ENCODE data around the gene FTO.

Gene FTO

DNA sequence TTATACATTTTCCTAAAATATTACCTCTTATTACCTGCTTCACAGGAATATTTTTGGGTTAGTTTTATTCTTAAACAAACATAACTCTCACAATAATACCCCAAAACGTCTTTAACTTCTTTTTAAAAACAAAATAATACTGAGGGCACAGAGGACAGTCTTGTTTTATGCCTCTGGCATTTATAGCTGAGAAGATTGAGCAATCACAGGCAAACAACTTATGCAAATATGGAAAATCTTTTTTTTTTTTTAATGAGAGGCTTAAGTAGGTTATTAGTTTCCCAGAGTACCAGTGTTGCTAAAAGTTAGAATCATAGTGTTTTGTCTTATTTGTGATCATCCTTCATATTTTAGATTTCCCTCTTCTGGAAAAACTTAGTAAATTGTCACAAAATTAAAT, 195.0 kb downstream of the FTO start:
- TF ChIP-seq, protein P1, sequence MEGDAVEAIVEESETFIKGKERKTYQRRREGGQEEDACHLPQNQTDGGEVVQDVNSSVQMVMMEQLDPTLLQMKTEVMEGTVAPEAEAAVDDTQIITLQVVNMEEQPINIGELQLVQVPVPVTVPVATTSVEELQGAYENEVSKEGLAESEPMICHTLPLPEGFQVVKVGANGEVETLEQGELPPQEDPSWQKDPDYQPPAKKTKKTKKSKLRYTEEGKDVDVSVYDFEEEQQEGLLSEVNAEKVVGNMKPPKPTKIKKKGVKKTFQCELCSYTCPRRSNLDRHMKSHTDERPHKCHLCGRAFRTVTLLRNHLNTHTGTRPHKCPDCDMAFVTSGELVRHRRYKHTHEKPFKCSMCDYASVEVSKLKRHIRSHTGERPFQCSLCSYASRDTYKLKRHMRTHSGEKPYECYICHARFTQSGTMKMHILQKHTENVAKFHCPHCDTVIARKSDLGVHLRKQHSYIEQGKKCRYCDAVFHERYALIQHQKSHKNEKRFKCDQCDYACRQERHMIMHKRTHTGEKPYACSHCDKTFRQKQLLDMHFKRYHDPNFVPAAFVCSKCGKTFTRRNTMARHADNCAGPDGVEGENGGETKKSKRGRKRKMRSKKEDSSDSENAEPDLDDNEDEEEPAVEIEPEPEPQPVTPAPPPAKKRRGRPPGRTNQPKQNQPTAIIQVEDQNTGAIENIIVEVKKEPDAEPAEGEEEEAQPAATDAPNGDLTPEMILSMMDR (IDR thresholded peaks at IDR 0.05; ENCODE audit: low read depth, low read length) = no peak
- no peak for DNase-seq
- no peak overlapping the region for H3K4me3 ChIP-seq (ENCODE audit: low read depth, low read length)
- peaks cover 7% of the 10 kb centered on the region; the same call in 1 of the 2 replicates for H3K4me1 ChIP-seq
- H3K9me3 ChIP-seq = no peaks in the 10 kb centered on the region
- H3K36me3 ChIP-seq = no peaks in the 10 kb centered on the region
- H3K27me3 ChIP-seq = no peaks in the 10 kb centered on the region

DNA sequence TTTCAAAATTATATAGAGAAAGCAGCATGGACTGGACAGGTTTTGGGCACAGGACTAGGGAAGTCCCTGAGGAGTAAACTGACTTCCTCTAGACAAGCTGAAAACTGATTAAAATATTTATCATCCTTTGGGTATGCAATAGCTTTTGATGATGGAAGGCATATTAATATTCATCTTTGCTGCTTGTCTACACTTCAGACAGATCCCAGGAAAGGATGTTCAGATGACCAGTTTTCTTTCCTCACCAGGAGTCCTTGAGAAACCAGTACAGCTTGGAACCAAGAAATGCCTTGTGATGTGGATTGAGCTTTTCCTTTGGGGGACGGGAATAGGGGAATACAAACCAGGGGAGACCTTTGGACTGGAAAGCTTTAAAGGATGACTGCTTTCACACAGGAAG, 195.5 kb downstream of the FTO start:
- no peaks in the 10 kb centered on the region for H3K36me3 ChIP-seq
- H3K4me3 ChIP-seq (ENCODE audit: low read depth, low read length) = no peak overlapping the region
- no peak for DNase-seq
- H3K4me1 ChIP-seq = peaks cover 7% of the 10 kb centered on the region; the same call in 1 of the 2 replicates
- H3K9me3 ChIP-seq = no peaks in the 10 kb centered on the region
- TF ChIP-seq, protein P1 (IDR thresholded peaks at IDR 0.05; ENCODE audit: low read depth, low read length) = no peak
- H3K27me3 ChIP-seq = no peaks in the 10 kb centered on the region

- no peaks in the 10 kb centered on the region for H3K36me3 ChIP-seq
- peak; percentile 24 for DNase-seq
- H3K27me3 ChIP-seq = no peaks in the 10 kb centered on the region
- no peak overlapping the region for H3K4me3 ChIP-seq (ENCODE audit: low read depth, low read length)
- no peaks in the 10 kb centered on the region for H3K9me3 ChIP-seq
- TF ChIP-seq, protein P1 (IDR thresholded peaks at IDR 0.05; ENCODE audit: low read depth, low read length) = no peak
- H3K4me1 ChIP-seq = peaks cover 7% of the 10 kb centered on the region; the same call in 1 of the 2 replicates
Measured at GRCh38 chr16:53900667-53901066, 196.7 kb downstream of the FTO start.

GRCh38 chr16:53901408-53901807, 197.5 kb downstream of the FTO start:
- TF ChIP-seq, protein P1 (IDR thresholded peaks at IDR 0.05; ENCODE audit: low read depth, low read length) = no peak
- Histone ChIP-seq H3K9me3 (no peaks in the 10 kb centered on the region), H3K36me3 (no peaks in the 10 kb centered on the region), H3K27me3 (no peaks in the 10 kb centered on the region), H3K4me3 (ENCODE audit: low read depth, low read length) (no peak overlapping the region), H3K4me1 (peaks cover 7% of the 10 kb centered on the region; the same call in 1 of the 2 replicates)
- DNase-seq = no peak

- Histone ChIP-seq H3K4me1 (peaks cover 7% of the 10 kb centered on the region; the same call in 1 of the 2 replicates), H3K36me3 (no peaks in the 10 kb centered on the region; the same call in 1 of the 2 replicates), H3K4me3 (ENCODE audit: low read depth, low read length) (no peak overlapping the region), H3K9me3 (no peaks in the 10 kb centered on the region), H3K27me3 (no peaks in the 10 kb centered on the region)
- TF ChIP-seq, protein P1 (IDR thresholded peaks at IDR 0.05; ENCODE audit: low read depth, low read length) = no peak
- no peak for DNase-seq
Measured at GRCh38 chr16:53904533-53904932, 200.6 kb downstream of the FTO start.

DNA sequence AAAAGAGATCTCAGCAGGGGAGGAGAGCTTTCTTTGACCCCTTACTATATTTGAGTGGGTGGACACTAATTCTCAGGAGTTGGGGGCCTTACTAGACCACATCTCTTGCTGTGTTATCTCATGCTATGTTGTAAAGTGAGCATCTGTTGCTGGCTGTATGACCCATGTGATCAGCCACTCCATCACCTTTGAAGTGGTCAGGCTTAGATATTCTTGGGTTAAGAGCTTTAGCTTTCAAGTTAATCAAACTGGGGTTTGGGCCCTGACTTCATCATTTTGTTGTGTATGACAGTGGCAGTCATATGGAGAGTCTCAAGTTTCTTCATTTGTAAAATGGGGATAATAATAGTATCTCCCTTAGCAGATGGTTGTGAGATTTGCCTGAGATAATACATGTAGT, 201.1 kb downstream of the FTO start:
- Histone ChIP-seq H3K36me3 (no peaks in the 10 kb centered on the region; the same call in 1 of the 2 replicates), H3K4me3 (ENCODE audit: low read depth, low read length) (no peak overlapping the region), H3K4me1 (peaks cover 4% of the 10 kb centered on the region; the same call in 1 of the 2 replicates), H3K9me3 (no peaks in the 10 kb centered on the region), H3K27me3 (no peaks in the 10 kb centered on the region)
- DNase-seq = no peak
- TF ChIP-seq, protein P1 (IDR thresholded peaks at IDR 0.05; ENCODE audit: low read depth, low read length) = no peak

Data from BE2C (cell line).